DND-41 (cell line): ENCODE data around the gene PARM1.

Experiments
- ATAC-seq: fragments of 200-7000 bp; cut with Tn5 transposase; 3 replicates; pipeline ENCODE4 v1.9.1; 2021; ENCODE audit warnings: low read depth; ENCODE audit not compliant: insufficient read depth
- DNase-seq: peaks from one replicate; pipeline ENCODE4 v3.0.0-alpha.2; 2020
- H2AFZ ChIP-seq: 2 replicates; pipeline ENCODE4 v1.6.0; 2012; ENCODE audit warnings: low read depth, low read length
- H3K27ac ChIP-seq: 2 replicates; pipeline ENCODE4 v1.5.1; 2012; ENCODE audit warnings: low read length, inconsistent platforms
- H3K27me3 ChIP-seq: fragments of 200-600 bp; sonication (generic); 2 replicates; pipeline ENCODE4 v1.6.0; 2012; ENCODE audit warnings: low read length, mild to moderate bottlenecking, inconsistent platforms; ENCODE audit not compliant: insufficient read depth, poor library complexity
- H3K36me3 ChIP-seq: 2 replicates; pipeline ENCODE4 v1.5.1; 2012; ENCODE audit warnings: low read length, inconsistent platforms; ENCODE audit not compliant: insufficient read depth
- H3K4me1 ChIP-seq: 2 replicates; pipeline ENCODE4 v1.5.1; 2012; ENCODE audit warnings: mild to moderate bottlenecking, low read length; ENCODE audit not compliant: insufficient read depth
- H3K4me2 ChIP-seq: 2 replicates; pipeline ENCODE4 v1.6.0; 2012; ENCODE audit warnings: mild to moderate bottlenecking, moderate library complexity, low read length, inconsistent platforms; ENCODE audit not compliant: insufficient read depth
- H3K4me3 ChIP-seq, 2 experiments: fragments of 200-600 bp in 1 of 2; shearing (Covaris generic) in 1 of 2; 2 replicates each; pipeline ENCODE4 v1.5.1; 2012 to 2016; ENCODE audit warnings: inconsistent platforms in 2 of 2, low read length in 2 of 2, mild to moderate bottlenecking in 2 of 2, low read depth in 1 of 2, moderate library complexity in 1 of 2
- H3K79me2 ChIP-seq: 2 replicates; pipeline ENCODE4 v1.6.0; 2012; ENCODE audit warnings: low read length, inconsistent platforms; ENCODE audit not compliant: insufficient read depth
- H3K9ac ChIP-seq: 2 replicates; pipeline ENCODE4 v1.6.0; 2012; ENCODE audit warnings: low read depth, mild to moderate bottlenecking, inconsistent platforms, low read length, moderate library complexity
- H3K9me3 ChIP-seq: 2 replicates; pipeline ENCODE4 v1.5.1; 2012; ENCODE audit warnings: low read length, moderate library complexity, mild to moderate bottlenecking, inconsistent platforms; ENCODE audit not compliant: insufficient read depth, severe bottlenecking
- H4K20me1 ChIP-seq: 2 replicates; pipeline ENCODE4 v1.6.0; 2012; ENCODE audit warnings: low read length; ENCODE audit not compliant: insufficient read depth
- CTCF ChIP-seq: IDR thresholded peaks from 2 replicates; pipeline ENCODE4 v1.5.1; 2012; ENCODE audit warnings: borderline replicate concordance, low read length, moderate library complexity, mild to moderate bottlenecking; ENCODE audit not compliant: poor library complexity, severe bottlenecking; ENCODE audit errors: extremely low read depth
- EZH2 ChIP-seq: IDR thresholded peaks from 3 replicates; pipeline ENCODE4 v1.6.1; 2012; ENCODE audit warnings: borderline replicate concordance, low read depth, mild to moderate bottlenecking, moderate library complexity, low read length, inconsistent platforms; ENCODE audit not compliant: severe bottlenecking

Gene PARM1

GRCh38 chr4:74964311-74964710 lies 31.4 kb downstream of the PARM1 start:
- no peaks in the 10 kb centered on the region for H3K79me2 ChIP-seq
- no peak overlapping the region for H3K27ac ChIP-seq
- TF ChIP-seq CTCF (no peak), EZH2 (no peak)
- H3K4me2 ChIP-seq = no peak overlapping the region
- no peak for ATAC-seq
- H3K9me3 ChIP-seq = no peaks in the 10 kb centered on the region
- H3K9ac ChIP-seq = no peak overlapping the region
- H3K4me1 ChIP-seq = no peaks in the 10 kb centered on the region
- H3K4me3 ChIP-seq = no peak overlapping the region
- no peaks in the 10 kb centered on the region for H4K20me1 ChIP-seq
- no peak for DNase-seq
- H3K36me3 ChIP-seq = no peaks in the 10 kb centered on the region
- no peak overlapping the region for H2AFZ ChIP-seq
- no peaks in the 10 kb centered on the region for H3K27me3 ChIP-seq

- Histone ChIP-seq H2AFZ (no peak overlapping the region), H4K20me1 (no peaks in the 10 kb centered on the region), H3K27ac (no peak overlapping the region), H3K79me2 (no peaks in the 10 kb centered on the region), H3K4me1 (no peaks in the 10 kb centered on the region), H3K4me2 (no peak overlapping the region), H3K36me3 (no peaks in the 10 kb centered on the region), H3K9ac (no peak overlapping the region), H3K9me3 (no peaks in the 10 kb centered on the region), H3K4me3 (no peak overlapping the region), H3K27me3 (no peaks in the 10 kb centered on the region)
- TF ChIP-seq CTCF = no peak
- TF ChIP-seq EZH2 = no peak
- DNase-seq = no peak
- ATAC-seq = no peak
These were observed 34.4 kb downstream of the PARM1 start for GRCh38 chr4:74967324-74967723.

- no peaks in the 10 kb centered on the region for H4K20me1 ChIP-seq
- no peak overlapping the region for H3K9ac ChIP-seq
- TF ChIP-seq CTCF (no peak), EZH2 (no peak)
- ATAC-seq = no peak
- no peak overlapping the region for H3K4me3 ChIP-seq
- no peaks in the 10 kb centered on the region for H3K36me3 ChIP-seq
- no peaks in the 10 kb centered on the region for H3K9me3 ChIP-seq
- no peak overlapping the region for H2AFZ ChIP-seq
- no peaks in the 10 kb centered on the region for H3K4me1 ChIP-seq
- H3K27ac ChIP-seq = no peak overlapping the region
- H3K27me3 ChIP-seq = no peaks in the 10 kb centered on the region
- no peak overlapping the region for H3K4me2 ChIP-seq
- no peak for DNase-seq
- no peaks in the 10 kb centered on the region for H3K79me2 ChIP-seq
These were observed 35.7 kb downstream of the PARM1 start for GRCh38 chr4:74968456-74969164.
